K562 (cell line): ENCODE data around the gene UBR1. TPM values are rescaled to one million over a fixed set of nuclear protein-coding genes. Genes with fewer than 3 reads are reported as not detected.

Source experiments
- ATF7 ChIP-seq: fragments of 450-650 bp; IDR thresholded peaks from 2 replicates; pipeline ENCODE4 v1.7.1; 2014; ENCODE audit warnings: mild to moderate bottlenecking, moderate library complexity
- CBX3 ChIP-seq, 2 experiments: IDR thresholded peaks; 1 replicate in 1 of 2; 2 replicates in 1 of 2; pipeline ENCODE4 v1.6.1; 2012; ENCODE audit warnings: inconsistent platforms in 2 of 2, low read length in 2 of 2, borderline replicate concordance in 1 of 2, control low read depth in 1 of 2
- HNRNPLL ChIP-seq: fragments of 200-400 bp; formaldehyde crosslinking; IDR thresholded peaks from 2 replicates; pipeline ENCODE4 v1.6.1; 2017; ENCODE audit warnings: low read length, low read depth, mild to moderate bottlenecking; ENCODE audit not compliant: poor library complexity, severe bottlenecking
- IRF2 ChIP-seq: sonication (generic); formaldehyde crosslinking; IDR thresholded peaks from 2 replicates; pipeline ENCODE4 v1.8.1; 2022; ENCODE audit warnings: mild to moderate bottlenecking, missing genetic modification reagents
- NEUROD1 ChIP-seq: fragments of 150-350 bp; IDR thresholded peaks from 2 replicates; pipeline ENCODE4 v1.6.1; 2014; ENCODE audit warnings: borderline replicate concordance, low read length, low read depth; ENCODE audit not compliant: partially characterized antibody
- OTX1 ChIP-seq: fragments of 450-650 bp; formaldehyde crosslinking; IDR thresholded peaks from 2 replicates; pipeline ENCODE4 v1.4.0; 2022; ENCODE audit warnings: mild to moderate bottlenecking
- PHF20 ChIP-seq: fragments of 450-650 bp; IDR thresholded peaks from 2 replicates; pipeline ENCODE4 v1.6.1; 2018; ENCODE audit not compliant: partially characterized antibody
- POLR2AphosphoS5 ChIP-seq: IDR thresholded peaks from 2 replicates; pipeline ENCODE4 v1.6.1; 2011; ENCODE audit warnings: mild to moderate bottlenecking, low read depth, low read length, moderate library complexity; ENCODE audit not compliant: control insufficient read depth, insufficient read depth
- POLR3A ChIP-seq: IDR thresholded peaks from 2 replicates; pipeline ENCODE4 v1.6.1; 2011; ENCODE audit warnings: borderline replicate concordance, mild to moderate bottlenecking, moderate library complexity; ENCODE audit not compliant: insufficient read length, insufficient read depth; ENCODE audit errors: extremely low read depth
- PTRF ChIP-seq: fragments of 450-650 bp; IDR thresholded peaks from 2 replicates; pipeline ENCODE4 v1.6.1; 2016; ENCODE audit warnings: mild to moderate bottlenecking, missing genetic modification characterization, missing compliant biosample characterization
- RB1 ChIP-seq: fragments of 450-650 bp; IDR thresholded peaks from 2 replicates; pipeline ENCODE4 v1.6.1; 2017; ENCODE audit warnings: low read depth, mild to moderate bottlenecking
- RUNX1 ChIP-seq: sonication (generic); IDR thresholded peaks from 2 replicates; pipeline ENCODE4 v1.6.1; 2016; ENCODE audit warnings: antibody characterized with exemption, low read depth
- SIN3A ChIP-seq, 2 experiments: fragments of 150-350 bp in 1 of 2; IDR thresholded peaks; 2 replicates each; pipeline ENCODE4 v1.6.1; 2011 to 2016; ENCODE audit warnings: borderline replicate concordance in 2 of 2, low read depth in 2 of 2, low read length in 2 of 2, mild to moderate bottlenecking in 2 of 2, moderate library complexity in 2 of 2; ENCODE audit not compliant: control insufficient read depth in 1 of 2
- SMARCA4 ChIP-seq: fragments of 450-650 bp; IDR thresholded peaks from 2 replicates; pipeline ENCODE4 v1.6.1; 2016
- ZFP30 ChIP-seq: fragments of 250-450 bp; sonication (Bioruptor Pico); IDR thresholded peaks from 2 replicates; pipeline ENCODE4 v1.8.0; 2022; ENCODE audit warnings: moderate library complexity, mild to moderate bottlenecking, inconsistent platforms, borderline replicate concordance
- ZNF707 ChIP-seq: fragments of 250-450 bp; sonication (Bioruptor Pico); conservative IDR thresholded peaks from 2 replicates; pipeline ENCODE4 v1.8.0; 2022; ENCODE audit warnings: inconsistent platforms, mild to moderate bottlenecking, moderate library complexity
- ZSCAN32 ChIP-seq: fragments of 450-650 bp; formaldehyde crosslinking; IDR thresholded peaks from 2 replicates; pipeline ENCODE4 v1.4.0; 2020; ENCODE audit warnings: mild to moderate bottlenecking, moderate library complexity
- polyA plus RNA-seq, 8 experiments: library from polyadenylated mRNA; depleted of rRNA in 4 of 8; stranded (reverse) in 5 of 8; unstranded in 3 of 8; fragments of >200 nt; fragmentation: Nextera tagmentation in 2 of 8; fragmentation: Illumina TruSeq in 1 of 8; extraction: Ambion mirVana in 2 of 8; extraction: Trizol in 1 of 8; gene quantifications; 2 replicates each; pipeline versions ENCODE4 v1.2.1 to v1.2.3, GENCODE V29; 2011 to 2014; ENCODE audit warnings: inconsistent platforms in 1 of 8, missing spikeins in 1 of 8
- total RNA-seq, 7 experiments: library from RNA; depleted of rRNA in 6 of 7; stranded (reverse); fragments of >200 nt in 6 of 7; fragmentation: Illumina TruSeq in 2 of 7; extraction: Trizol in 2 of 7; gene quantifications; 2 replicates each; pipeline versions ENCODE4 v1.2.1 to v1.2.3, GENCODE V29; 2011 to 2021; ENCODE audit warnings: low replicate concordance in 1 of 7
- TF ChIP-seq, protein P1 (sequence below): fragments of 450-650 bp; IDR thresholded peaks from 2 replicates; pipeline ENCODE4 v1.6.1; 2016; ENCODE audit warnings: antibody characterized with exemption
- TF ChIP-seq, protein P2 (sequence below): fragments of 450-650 bp; formaldehyde crosslinking; IDR thresholded peaks from 2 replicates; pipeline ENCODE4 v1.4.0; 2020; ENCODE audit warnings: mild to moderate bottlenecking, moderate library complexity
- TF ChIP-seq, protein P3 (sequence below): fragments of 250-450 bp; sonication (Bioruptor Pico); IDR thresholded peaks from 2 replicates; pipeline ENCODE4 v1.8.0; 2022; ENCODE audit warnings: inconsistent platforms, mild to moderate bottlenecking, moderate library complexity, borderline replicate concordance
- TF ChIP-seq, protein P4 (sequence below), 3 experiments: fragments of 200-800 bp in 1 of 3; sonication (Bioruptor generic) in 1 of 3; sonication (generic) in 1 of 3; formaldehyde crosslinking in 1 of 3; IDR thresholded peaks; 2 replicates each; pipeline versions ENCODE4 v1.6.1 to v1.8.0; 2016 to 2022; ENCODE audit warnings: mild to moderate bottlenecking in 2 of 3, missing compliant biosample characterization in 2 of 3, missing genetic modification characterization in 2 of 3, missing genetic modification reagents in 1 of 3

UBR1 gene
- total and polyA plus RNA-seq, 9 of the 15 experiments (the other 6 are each of a cell fraction or from before 2014, with no cell fraction given): 5.8 to 30.7 (median 15.3) TPM

DNA sequence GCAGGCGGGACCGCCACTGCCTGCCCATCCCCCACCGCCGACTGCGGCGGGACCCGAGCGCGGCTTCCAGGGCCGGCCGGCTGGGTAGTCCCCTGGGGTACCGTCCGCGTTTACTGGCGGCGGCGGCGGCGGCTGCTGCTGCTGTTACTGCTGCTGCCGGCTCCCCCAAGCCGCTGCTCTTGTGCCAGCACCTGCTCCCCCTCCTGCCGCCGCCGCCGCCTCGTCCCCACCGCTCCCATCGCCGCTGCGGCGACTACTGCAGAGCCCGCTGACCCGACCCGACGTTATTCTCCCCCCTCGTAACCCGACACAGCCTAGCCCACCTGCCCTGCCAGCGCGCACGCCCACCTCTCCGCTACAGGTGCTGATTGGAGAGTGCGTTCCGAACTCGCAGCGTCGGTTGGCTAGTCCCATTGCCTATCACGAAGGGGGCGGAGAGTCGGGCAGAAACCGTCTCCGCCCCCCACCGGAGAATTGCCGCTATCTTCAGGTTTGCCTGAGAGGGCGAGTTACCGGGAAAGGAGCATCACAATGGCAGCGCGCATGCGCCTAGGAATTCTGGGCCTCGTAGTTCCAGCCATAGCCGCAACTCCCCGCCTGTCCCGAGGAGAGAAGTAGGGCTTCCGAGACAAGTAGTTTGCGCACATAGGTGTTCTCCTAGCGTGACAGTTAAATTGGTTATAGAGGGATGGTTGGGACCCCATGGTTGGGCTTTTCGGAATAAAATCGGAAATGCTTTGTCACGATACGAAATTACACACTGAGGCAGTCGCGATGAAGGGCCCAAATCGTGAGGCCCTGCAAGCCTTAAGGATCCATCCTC lies 185.1 kb downstream of the UBR1 start, which contains the start of gene TTBK2 (continued):
- TF ChIP-seq IRF2 (CRISPR knock-in tag): no peak
- peak; percentile 73 for TF ChIP-seq HNRNPLL
- no peak for TF ChIP-seq ZSCAN32 (CRISPR knock-in tag)
- no peak; the same call in 1 of the 2 replicates for TF ChIP-seq RUNX1
- TF ChIP-seq PTRF: no peak
- no peak for TF ChIP-seq ZNF707 (CRISPR knock-in tag)
- TF ChIP-seq ATF7: peak; percentile 89
- no peak for TF ChIP-seq CBX3 (IDR thresholded peaks at IDR 0.05; ENCODE audit: borderline replicate concordance in 1 of 2, low read length in 2 of 2)
- TF ChIP-seq, protein P1, sequence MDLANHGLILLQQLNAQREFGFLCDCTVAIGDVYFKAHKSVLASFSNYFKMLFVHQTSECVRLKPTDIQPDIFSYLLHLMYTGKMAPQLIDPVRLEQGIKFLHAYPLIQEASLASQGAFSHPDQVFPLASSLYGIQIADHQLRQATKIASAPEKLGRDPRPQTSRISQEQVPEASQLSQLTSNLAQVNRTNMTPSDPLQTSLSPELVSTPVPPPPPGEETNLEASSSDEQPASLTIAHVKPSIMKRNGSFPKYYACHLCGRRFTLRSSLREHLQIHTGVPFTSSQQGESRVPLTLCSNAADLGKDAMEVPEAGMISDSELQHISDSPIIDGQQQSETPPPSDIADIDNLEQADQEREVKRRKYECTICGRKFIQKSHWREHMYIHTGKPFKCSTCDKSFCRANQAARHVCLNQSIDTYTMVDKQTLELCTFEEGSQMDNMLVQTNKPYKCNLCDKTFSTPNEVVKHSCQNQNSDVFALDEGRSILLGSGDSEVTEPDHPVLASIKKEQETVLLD: peak; percentile 93
- no peak; a peak in 1 of 4 replicates for TF ChIP-seq SIN3A (IDR thresholded peaks at IDR 0.05; ENCODE audit: borderline replicate concordance in 2 of 2, control insufficient read depth in 1 of 2, low read depth in 2 of 2, low read length in 2 of 2)
- TF ChIP-seq PHF20: peak; percentile 24
- TF ChIP-seq, protein P2, sequence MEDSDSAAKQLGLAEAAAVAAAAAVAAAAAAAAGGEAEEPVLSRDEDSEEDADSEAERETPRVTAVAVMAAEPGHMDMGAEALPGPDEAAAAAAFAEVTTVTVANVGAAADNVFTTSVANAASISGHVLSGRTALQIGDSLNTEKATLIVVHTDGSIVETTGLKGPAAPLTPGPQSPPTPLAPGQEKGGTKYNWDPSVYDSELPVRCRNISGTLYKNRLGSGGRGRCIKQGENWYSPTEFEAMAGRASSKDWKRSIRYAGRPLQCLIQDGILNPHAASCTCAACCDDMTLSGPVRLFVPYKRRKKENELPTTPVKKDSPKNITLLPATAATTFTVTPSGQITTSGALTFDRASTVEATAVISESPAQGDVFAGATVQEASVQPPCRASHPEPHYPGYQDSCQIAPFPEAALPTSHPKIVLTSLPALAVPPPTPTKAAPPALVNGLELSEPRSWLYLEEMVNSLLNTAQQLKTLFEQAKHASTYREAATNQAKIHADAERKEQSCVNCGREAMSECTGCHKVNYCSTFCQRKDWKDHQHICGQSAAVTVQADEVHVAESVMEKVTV (CRISPR knock-in tag): no peak
- TF ChIP-seq, protein P3, sequence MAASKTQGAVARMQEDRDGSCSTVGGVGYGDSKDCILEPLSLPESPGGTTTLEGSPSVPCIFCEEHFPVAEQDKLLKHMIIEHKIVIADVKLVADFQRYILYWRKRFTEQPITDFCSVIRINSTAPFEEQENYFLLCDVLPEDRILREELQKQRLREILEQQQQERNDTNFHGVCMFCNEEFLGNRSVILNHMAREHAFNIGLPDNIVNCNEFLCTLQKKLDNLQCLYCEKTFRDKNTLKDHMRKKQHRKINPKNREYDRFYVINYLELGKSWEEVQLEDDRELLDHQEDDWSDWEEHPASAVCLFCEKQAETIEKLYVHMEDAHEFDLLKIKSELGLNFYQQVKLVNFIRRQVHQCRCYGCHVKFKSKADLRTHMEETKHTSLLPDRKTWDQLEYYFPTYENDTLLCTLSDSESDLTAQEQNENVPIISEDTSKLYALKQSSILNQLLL (CRISPR knock-in tag): no peak
- TF ChIP-seq, protein P4, sequence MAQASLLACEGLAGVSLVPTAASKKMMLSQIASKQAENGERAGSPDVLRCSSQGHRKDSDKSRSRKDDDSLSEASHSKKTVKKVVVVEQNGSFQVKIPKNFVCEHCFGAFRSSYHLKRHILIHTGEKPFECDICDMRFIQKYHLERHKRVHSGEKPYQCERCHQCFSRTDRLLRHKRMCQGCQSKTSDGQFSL (CRISPR knock-in tag; IDR thresholded peaks at IDR 0.05): no peak
- TF ChIP-seq, protein P4 (tag; IDR thresholded peaks at IDR 0.05): no peak
- no peak for TF ChIP-seq OTX1 (CRISPR knock-in tag)
- TF ChIP-seq ZFP30 (CRISPR knock-in tag): no peak
- TF ChIP-seq POLR2AphosphoS5: peak; percentile 50; the same call in 1 of the 2 replicates
- no peak; the same call in 1 of the 2 replicates for TF ChIP-seq RB1
- TF ChIP-seq NEUROD1: peak; percentile 99
- no peak for TF ChIP-seq SMARCA4
- no peak for TF ChIP-seq POLR3A
